ENCODE measurements around the gene IGFBP1. TPM values are rescaled to one million over a fixed set of nuclear protein-coding genes. Genes with fewer than 3 reads are reported as not detected.

IGFBP1 gene
- total and polyA plus RNA-seq, 2 of the 13 experiments (the other 11 are each of a cell fraction or from before 2014, with no cell fraction given): 5.4 to 885 TPM

DNA sequence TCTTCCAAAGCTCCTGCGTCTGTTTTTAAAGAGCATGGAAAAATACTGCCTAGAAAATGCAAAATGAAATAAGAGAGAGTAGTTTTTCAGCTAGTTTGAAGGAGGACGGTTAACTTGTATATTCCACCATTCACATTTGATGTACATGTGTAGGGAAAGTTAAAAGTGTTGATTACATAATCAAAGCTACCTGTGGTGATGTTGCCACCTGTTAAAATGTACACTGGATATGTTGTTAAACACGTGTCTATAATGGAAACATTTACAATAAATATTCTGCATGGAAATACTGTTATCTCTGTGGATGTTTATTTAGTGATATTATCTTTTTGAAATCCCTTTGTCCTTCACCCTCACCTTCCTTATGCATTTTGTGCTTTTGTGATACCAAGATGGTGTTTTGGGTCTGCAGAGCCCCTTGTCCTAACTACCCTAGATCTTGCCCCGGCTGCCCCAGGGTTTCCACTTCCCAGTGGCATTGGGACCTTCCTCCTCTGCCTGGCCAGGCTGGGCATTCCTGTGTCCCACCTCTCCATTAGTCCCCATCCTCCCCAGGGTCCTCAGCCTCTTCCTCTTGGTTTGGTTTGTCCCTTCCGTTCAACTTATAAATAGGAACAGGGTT, 5.2 kb downstream of the IGFBP1 start (continued):
- TF ChIP-seq ZNF761 (CRISPR knock-in tag; conservative IDR thresholded peaks at IDR 0.05) (no peak), ZNF543 (CRISPR knock-in tag; IDR thresholded peaks at IDR 0.05) (no peak; the same call in 1 of the 2 replicates), RARG (CRISPR knock-in tag; IDR thresholded peaks at IDR 0.05; ENCODE audit: low read depth) (no peak; the same call in 1 of the 2 replicates), ZNF547 (CRISPR knock-in tag; IDR thresholded peaks at IDR 0.05) (no peak), BCL6 (CRISPR knock-in tag; IDR thresholded peaks at IDR 0.05) (0 out of 2 replicates have a peak, but pooled peaks have one; percentile 14), RELA (CRISPR knock-in tag; IDR thresholded peaks at IDR 0.05) (no peak), ZNF296 (CRISPR knock-in tag; conservative IDR thresholded peaks at IDR 0.05) (no peak), KDM4B (CRISPR knock-in tag; IDR thresholded peaks at IDR 0.05) (no peak), ZKSCAN8 (CRISPR knock-in tag; IDR thresholded peaks at IDR 0.05; ENCODE audit: borderline replicate concordance) (peak; percentile 36; the same call in 1 of the 2 replicates), ZKSCAN1 (IDR thresholded peaks at IDR 0.05; ENCODE audit: low read length) (no peak), MBNL3 (CRISPR knock-in tag; conservative IDR thresholded peaks at IDR 0.05) (no peak), ZNF572 (CRISPR knock-in tag; IDR thresholded peaks at IDR 0.05) (no peak), ZNF619 (CRISPR knock-in tag; IDR thresholded peaks at IDR 0.05) (no peak), RFXAP (CRISPR knock-in tag; IDR thresholded peaks at IDR 0.05; ENCODE audit: borderline replicate concordance) (no peak), POGZ (CRISPR knock-in tag; IDR thresholded peaks at IDR 0.05) (no peak), ZNF577 (CRISPR knock-in tag; IDR thresholded peaks at IDR 0.05; ENCODE audit: borderline replicate concordance, low read depth) (no peak), ZBTB7B (CRISPR knock-in tag; IDR thresholded peaks at IDR 0.05) (no peak; the same call in 1 of the 2 replicates), BRCA1 (CRISPR knock-in tag; IDR thresholded peaks at IDR 0.05) (peak; percentile 88; the same call in 1 of the 2 replicates), MED8 (CRISPR knock-in tag; IDR thresholded peaks at IDR 0.05; ENCODE audit: insufficient replicate concordance) (no peak)
- TF ChIP-seq, protein P1, sequence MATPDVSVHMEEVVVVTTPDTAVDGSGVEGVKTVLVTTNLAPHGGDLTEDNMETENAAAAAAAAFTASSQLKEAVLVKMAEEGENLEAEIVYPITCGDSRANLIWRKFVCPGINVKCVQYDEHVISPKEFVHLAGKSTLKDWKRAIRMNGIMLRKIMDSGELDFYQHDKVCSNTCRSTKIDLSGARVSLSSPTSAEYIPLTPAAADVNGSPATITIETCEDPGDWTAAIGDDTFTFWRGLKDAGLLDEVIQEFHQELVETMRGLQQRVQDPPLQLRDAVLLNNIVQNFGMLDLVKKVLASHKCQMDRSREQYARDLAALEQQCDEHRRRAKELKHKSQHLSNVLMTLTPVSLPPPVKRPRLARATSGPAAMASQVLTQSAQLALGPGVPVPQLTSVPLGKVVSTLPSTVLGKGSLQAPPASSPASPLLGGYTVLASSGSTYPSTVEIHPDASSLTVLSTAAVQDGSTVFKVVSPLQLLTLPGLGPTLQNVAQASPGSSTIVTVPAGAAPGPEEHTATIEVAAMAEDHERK (CRISPR knock-in tag; IDR thresholded peaks at IDR 0.05; ENCODE audit: low read depth): peak; percentile 8; the same call in 1 of the 2 replicates
- TF ChIP-seq, protein P2, sequence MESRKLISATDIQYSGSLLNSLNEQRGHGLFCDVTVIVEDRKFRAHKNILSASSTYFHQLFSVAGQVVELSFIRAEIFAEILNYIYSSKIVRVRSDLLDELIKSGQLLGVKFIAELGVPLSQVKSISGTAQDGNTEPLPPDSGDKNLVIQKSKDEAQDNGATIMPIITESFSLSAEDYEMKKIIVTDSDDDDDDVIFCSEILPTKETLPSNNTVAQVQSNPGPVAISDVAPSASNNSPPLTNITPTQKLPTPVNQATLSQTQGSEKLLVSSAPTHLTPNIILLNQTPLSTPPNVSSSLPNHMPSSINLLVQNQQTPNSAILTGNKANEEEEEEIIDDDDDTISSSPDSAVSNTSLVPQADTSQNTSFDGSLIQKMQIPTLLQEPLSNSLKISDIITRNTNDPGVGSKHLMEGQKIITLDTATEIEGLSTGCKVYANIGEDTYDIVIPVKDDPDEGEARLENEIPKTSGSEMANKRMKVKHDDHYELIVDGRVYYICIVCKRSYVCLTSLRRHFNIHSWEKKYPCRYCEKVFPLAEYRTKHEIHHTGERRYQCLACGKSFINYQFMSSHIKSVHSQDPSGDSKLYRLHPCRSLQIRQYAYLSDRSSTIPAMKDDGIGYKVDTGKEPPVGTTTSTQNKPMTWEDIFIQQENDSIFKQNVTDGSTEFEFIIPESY (CRISPR knock-in tag; IDR thresholded peaks at IDR 0.05): no peak
- TF ChIP-seq, protein P3, sequence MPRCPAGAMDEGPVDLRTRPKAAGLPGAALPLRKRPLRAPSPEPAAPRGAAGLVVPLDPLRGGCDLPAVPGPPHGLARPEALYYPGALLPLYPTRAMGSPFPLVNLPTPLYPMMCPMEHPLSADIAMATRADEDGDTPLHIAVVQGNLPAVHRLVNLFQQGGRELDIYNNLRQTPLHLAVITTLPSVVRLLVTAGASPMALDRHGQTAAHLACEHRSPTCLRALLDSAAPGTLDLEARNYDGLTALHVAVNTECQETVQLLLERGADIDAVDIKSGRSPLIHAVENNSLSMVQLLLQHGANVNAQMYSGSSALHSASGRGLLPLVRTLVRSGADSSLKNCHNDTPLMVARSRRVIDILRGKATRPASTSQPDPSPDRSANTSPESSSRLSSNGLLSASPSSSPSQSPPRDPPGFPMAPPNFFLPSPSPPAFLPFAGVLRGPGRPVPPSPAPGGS (CRISPR knock-in tag; IDR thresholded peaks at IDR 0.05): no peak
- TF ChIP-seq, protein P4, sequence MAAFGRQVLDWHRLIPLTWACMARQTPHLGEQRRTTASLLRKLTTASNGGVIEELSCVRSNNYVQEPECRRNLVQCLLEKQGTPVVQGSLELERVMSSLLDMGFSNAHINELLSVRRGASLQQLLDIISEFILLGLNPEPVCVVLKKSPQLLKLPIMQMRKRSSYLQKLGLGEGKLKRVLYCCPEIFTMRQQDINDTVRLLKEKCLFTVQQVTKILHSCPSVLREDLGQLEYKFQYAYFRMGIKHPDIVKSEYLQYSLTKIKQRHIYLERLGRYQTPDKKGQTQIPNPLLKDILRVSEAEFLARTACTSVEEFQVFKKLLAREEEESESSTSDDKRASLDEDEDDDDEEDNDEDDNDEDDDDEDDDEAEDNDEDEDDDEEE (CRISPR knock-in tag; IDR thresholded peaks at IDR 0.05): no peak
- TF ChIP-seq, protein P5, sequence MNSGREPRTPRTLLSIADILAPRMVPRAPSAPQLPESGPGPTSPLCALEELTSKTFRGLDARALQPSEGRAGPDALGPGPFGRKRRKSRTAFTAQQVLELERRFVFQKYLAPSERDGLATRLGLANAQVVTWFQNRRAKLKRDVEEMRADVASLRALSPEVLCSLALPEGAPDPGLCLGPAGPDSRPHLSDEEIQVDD (CRISPR knock-in tag; IDR thresholded peaks at IDR 0.05; ENCODE audit: borderline replicate concordance): no peak

All from HepG2 (cell line).